ENCODE data around the gene NKTR.

Gene NKTR

DNA sequence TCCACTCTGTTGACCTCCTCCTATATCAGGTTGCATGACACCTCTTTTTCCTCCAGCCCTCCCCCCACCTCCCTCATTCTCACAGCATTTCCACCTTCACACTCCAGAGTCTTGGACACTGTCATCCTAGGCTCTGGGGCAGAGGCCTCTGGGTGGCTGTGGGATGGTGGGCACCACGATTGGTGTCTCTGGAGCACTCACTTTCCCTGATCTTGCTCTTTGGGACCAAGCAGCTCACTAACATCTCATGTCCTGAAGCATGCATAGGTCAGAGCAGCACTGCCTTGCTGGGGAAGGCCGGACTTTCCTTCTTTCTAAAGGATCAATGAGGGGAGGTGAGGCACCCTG lies 67.9 kb downstream of the NKTR start:
- TF ChIP-seq YY1 (IDR thresholded peaks at IDR 0.05; ENCODE audit: low read depth) (no peak), FOXM1 (IDR thresholded peaks at IDR 0.05; ENCODE audit: borderline replicate concordance, low read depth) (no peak), EP300 (IDR thresholded peaks at IDR 0.05; ENCODE audit: borderline replicate concordance) (no peak), TEAD4 (IDR thresholded peaks at IDR 0.05) (no peak), CREB1 (IDR thresholded peaks at IDR 0.05; ENCODE audit: low read depth) (no peak), RAD21 (IDR thresholded peaks at IDR 0.05; ENCODE audit: low read depth) (no peak), TCF12 (IDR thresholded peaks at IDR 0.05; ENCODE audit: low read depth) (no peak), NFIC (IDR thresholded peaks at IDR 0.05) (no peak), TAF1 (IDR thresholded peaks at IDR 0.05; ENCODE audit: low read depth) (no peak), EGR1 (IDR thresholded peaks at IDR 0.05) (no peak)
- TF ChIP-seq, protein P1, sequence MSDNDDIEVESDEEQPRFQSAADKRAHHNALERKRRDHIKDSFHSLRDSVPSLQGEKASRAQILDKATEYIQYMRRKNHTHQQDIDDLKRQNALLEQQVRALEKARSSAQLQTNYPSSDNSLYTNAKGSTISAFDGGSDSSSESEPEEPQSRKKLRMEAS (IDR thresholded peaks at IDR 0.05) = no peak
- TF ChIP-seq, protein P2, sequence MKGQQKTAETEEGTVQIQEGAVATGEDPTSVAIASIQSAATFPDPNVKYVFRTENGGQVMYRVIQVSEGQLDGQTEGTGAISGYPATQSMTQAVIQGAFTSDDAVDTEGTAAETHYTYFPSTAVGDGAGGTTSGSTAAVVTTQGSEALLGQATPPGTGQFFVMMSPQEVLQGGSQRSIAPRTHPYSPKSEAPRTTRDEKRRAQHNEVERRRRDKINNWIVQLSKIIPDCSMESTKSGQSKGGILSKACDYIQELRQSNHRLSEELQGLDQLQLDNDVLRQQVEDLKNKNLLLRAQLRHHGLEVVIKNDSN (IDR thresholded peaks at IDR 0.05) = no peak

DNA sequence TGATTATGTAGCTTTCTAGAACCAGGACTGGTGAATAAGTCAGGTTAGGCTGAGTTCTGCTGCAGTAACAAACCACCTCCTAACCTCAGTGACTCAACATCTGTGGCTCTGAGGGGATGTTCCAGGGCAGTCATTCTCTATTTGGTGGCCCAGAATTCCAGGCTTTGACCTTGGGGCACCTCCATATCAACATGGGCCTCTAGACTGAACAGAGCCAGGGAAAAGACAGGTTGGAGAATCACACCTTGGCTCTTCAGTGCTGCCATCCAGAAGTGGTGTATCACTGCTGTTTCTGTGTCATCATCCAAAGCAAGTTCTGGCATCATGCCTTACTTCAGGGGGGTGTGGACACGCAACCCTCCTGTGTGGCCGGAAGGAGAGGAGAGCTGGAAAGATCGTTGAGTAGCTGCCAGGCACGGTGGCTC lies 68.3 kb downstream of the NKTR start:
- TF ChIP-seq FOXM1 (IDR thresholded peaks at IDR 0.05; ENCODE audit: borderline replicate concordance, low read depth) (no peak), CEBPB (IDR thresholded peaks at IDR 0.05) (no peak), TAF1 (IDR thresholded peaks at IDR 0.05; ENCODE audit: low read depth) (no peak), NFIC (IDR thresholded peaks at IDR 0.05) (no peak), EP300 (IDR thresholded peaks at IDR 0.05; ENCODE audit: borderline replicate concordance) (no peak), EGR1 (IDR thresholded peaks at IDR 0.05) (no peak)
- TF ChIP-seq, protein P1 (IDR thresholded peaks at IDR 0.05) = no peak

GRCh38 chr3:42670051-42670576 lies 69.6 kb downstream of the NKTR start:
- TF ChIP-seq TEAD4 (IDR thresholded peaks at IDR 0.05) (no peak), YY1 (IDR thresholded peaks at IDR 0.05; ENCODE audit: low read depth) (no peak), FOXM1 (IDR thresholded peaks at IDR 0.05; ENCODE audit: borderline replicate concordance, low read depth) (no peak), TCF12 (IDR thresholded peaks at IDR 0.05; ENCODE audit: low read depth) (no peak), EGR1 (IDR thresholded peaks at IDR 0.05) (no peak), CEBPB (IDR thresholded peaks at IDR 0.05) (no peak), NFIC (IDR thresholded peaks at IDR 0.05) (no peak), ZBTB7A (IDR thresholded peaks at IDR 0.05; ENCODE audit: low read depth) (no peak), CREB1 (IDR thresholded peaks at IDR 0.05; ENCODE audit: low read depth) (no peak), REST (IDR thresholded peaks at IDR 0.05; ENCODE audit: low read depth) (no peak), TAF1 (IDR thresholded peaks at IDR 0.05; ENCODE audit: low read depth) (no peak), RAD21 (IDR thresholded peaks at IDR 0.05; ENCODE audit: low read depth) (no peak), EP300 (IDR thresholded peaks at IDR 0.05; ENCODE audit: borderline replicate concordance) (no peak)
- TF ChIP-seq, protein P1 (IDR thresholded peaks at IDR 0.05) = no peak

GRCh38 chr3:42670670-42671069 lies 70.2 kb downstream of the NKTR start:
- TF ChIP-seq EP300 (IDR thresholded peaks at IDR 0.05; ENCODE audit: borderline replicate concordance) (no peak), CREB1 (IDR thresholded peaks at IDR 0.05; ENCODE audit: low read depth) (no peak), ZBTB7A (IDR thresholded peaks at IDR 0.05; ENCODE audit: low read depth) (no peak), YY1 (IDR thresholded peaks at IDR 0.05; ENCODE audit: low read depth) (no peak), EGR1 (IDR thresholded peaks at IDR 0.05) (no peak), RAD21 (IDR thresholded peaks at IDR 0.05; ENCODE audit: low read depth) (no peak), REST (IDR thresholded peaks at IDR 0.05; ENCODE audit: low read depth) (no peak), FOXM1 (IDR thresholded peaks at IDR 0.05; ENCODE audit: borderline replicate concordance, low read depth) (no peak), TAF1 (IDR thresholded peaks at IDR 0.05; ENCODE audit: low read depth) (no peak), TEAD4 (IDR thresholded peaks at IDR 0.05) (no peak), CEBPB (IDR thresholded peaks at IDR 0.05) (no peak), TCF12 (IDR thresholded peaks at IDR 0.05; ENCODE audit: low read depth) (no peak), NFIC (IDR thresholded peaks at IDR 0.05) (no peak)
- TF ChIP-seq, protein P2 (IDR thresholded peaks at IDR 0.05) = no peak
- TF ChIP-seq, protein P1 (IDR thresholded peaks at IDR 0.05) = no peak

DNA sequence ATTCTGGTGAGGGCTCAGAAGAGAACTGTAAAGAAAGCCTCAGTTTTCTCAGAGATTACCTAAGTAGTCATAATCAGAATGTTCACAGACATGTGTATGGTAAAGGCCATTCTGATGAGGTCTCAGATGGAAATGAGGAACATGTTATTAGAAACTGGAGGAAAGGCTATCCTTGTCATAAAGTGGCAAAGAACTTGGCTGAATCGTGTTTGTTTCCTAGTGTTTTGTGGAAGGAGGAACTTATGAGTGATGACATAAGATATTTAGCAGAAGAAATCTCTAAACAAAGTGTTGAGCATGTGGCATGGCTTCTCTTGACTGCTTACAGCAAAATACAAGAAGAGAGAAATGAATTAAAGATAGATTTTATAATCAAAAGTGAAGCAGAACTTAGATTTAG lies 72.0 kb downstream of the NKTR start:
- TF ChIP-seq TEAD4 (IDR thresholded peaks at IDR 0.05) (no peak), EGR1 (IDR thresholded peaks at IDR 0.05) (no peak), TAF1 (IDR thresholded peaks at IDR 0.05; ENCODE audit: low read depth) (no peak), ZBTB7A (IDR thresholded peaks at IDR 0.05; ENCODE audit: low read depth) (no peak), YY1 (IDR thresholded peaks at IDR 0.05; ENCODE audit: low read depth) (no peak), RAD21 (IDR thresholded peaks at IDR 0.05; ENCODE audit: low read depth) (no peak), EP300 (IDR thresholded peaks at IDR 0.05; ENCODE audit: borderline replicate concordance) (no peak), NFIC (IDR thresholded peaks at IDR 0.05) (no peak)
